IMR-90 (cell line): ENCODE data around the gene TNN. TPM values are rescaled to one million over a fixed set of nuclear protein-coding genes. Genes with fewer than 3 reads are reported as not detected.

Experiments used
- ATAC-seq: fragments of 200-7000 bp; cut with Tn5 transposase; 2 replicates; pipeline ENCODE4 v1.9.1; 2020; ENCODE audit warnings: low read depth, mild to moderate bottlenecking, moderate library complexity
- BruUV-seq: library from RNA; stranded (reverse); fragments of 400-500 nt; replicated peaks from 2 replicates; lab custom pipeline; 2021; lab: Mats Ljungman, UMichigan
- CTCF ChIA-PET: fragments of 300-600 bp; formaldehyde crosslinking; extraction: SDS; loops from one replicate; lab custom pipeline; 2021; ENCODE audit warnings: antibody characterized with exemption; lab: Yijun Ruan, JAX
- POLR2A ChIA-PET: fragments of 300-600 bp; sonication (Branson Sonifier 250); formaldehyde crosslinking; loops from one replicate; lab custom pipeline; 2022; ENCODE audit warnings: antibody characterized with exemption; ENCODE audit not compliant: unreplicated experiment; lab: Charles Lee
- DNase-seq: peaks from one replicate; pipeline ENCODE4 v3.0.0; 2013
- H2AFZ ChIP-seq: replicated peaks from 2 replicates; pipeline ENCODE3; 2013; ENCODE audit warnings: low read length, mild to moderate bottlenecking; ENCODE audit not compliant: poor library complexity
- H2AK5ac ChIP-seq: 2 replicates; pipeline ENCODE4 v1.6.1; 2013; ENCODE audit warnings: low read depth, low read length, inconsistent platforms
- H2AK9ac ChIP-seq: replicated peaks from 2 replicates; pipeline ENCODE3; 2013; ENCODE audit warnings: mild to moderate bottlenecking, low read depth, low read length, moderate library complexity; ENCODE audit not compliant: poor library complexity
- H2BK120ac ChIP-seq: 2 replicates; pipeline ENCODE4 v1.6.1; 2013; ENCODE audit warnings: low read depth, low read length, inconsistent platforms
- H2BK15ac ChIP-seq: 3 replicates; pipeline ENCODE4 v1.6.1; 2013; ENCODE audit warnings: low read depth, low read length, inconsistent platforms
- H2BK20ac ChIP-seq: 2 replicates; pipeline ENCODE4 v1.6.1; 2013; ENCODE audit warnings: low read depth, mild to moderate bottlenecking, inconsistent platforms, low read length, moderate library complexity
- H2BK5ac ChIP-seq: 2 replicates; pipeline ENCODE4 v1.6.1; 2013; ENCODE audit warnings: mild to moderate bottlenecking, low read depth, low read length, inconsistent platforms; ENCODE audit not compliant: poor library complexity, severe bottlenecking
- H3K14ac ChIP-seq: replicated peaks from 2 replicates; pipeline ENCODE4 v1.6.1; 2013; ENCODE audit warnings: low read depth, low read length, inconsistent platforms
- H3K18ac ChIP-seq: 2 replicates; pipeline ENCODE4 v1.6.1; 2013; ENCODE audit warnings: low read depth, low read length, control low read depth
- H3K23ac ChIP-seq: 2 replicates; pipeline ENCODE4 v1.6.1; 2013; ENCODE audit warnings: low read depth, low read length, inconsistent platforms
- H3K27ac ChIP-seq: 2 replicates; pipeline ENCODE4 v1.5.1; 2013; ENCODE audit warnings: mild to moderate bottlenecking, control low read depth, low read length; ENCODE audit not compliant: insufficient read depth
- H3K27me3 ChIP-seq: 2 replicates; pipeline ENCODE4 v1.6.1; 2013; ENCODE audit warnings: low read length; ENCODE audit not compliant: control insufficient read depth, insufficient read depth
- H3K36me3 ChIP-seq: 2 replicates; pipeline ENCODE4 v1.6.1; 2013; ENCODE audit warnings: low read length, mixed read lengths; ENCODE audit not compliant: control insufficient read depth, insufficient read depth
- H3K4ac ChIP-seq: 2 replicates; pipeline ENCODE4 v1.6.1; 2013; ENCODE audit warnings: low read depth, low read length, inconsistent platforms
- H3K4me1 ChIP-seq: 2 replicates; pipeline ENCODE4 v1.6.1; 2013; ENCODE audit warnings: low read length, mixed read lengths; ENCODE audit not compliant: control insufficient read depth, insufficient read depth
- H3K4me2 ChIP-seq: 2 replicates; pipeline ENCODE4 v1.6.1; 2013; ENCODE audit warnings: low read depth, mild to moderate bottlenecking, control low read depth, low read length, moderate library complexity
- H3K4me3 ChIP-seq: 2 replicates; pipeline ENCODE4 v1.5.1; 2013; ENCODE audit warnings: low read depth, mild to moderate bottlenecking, control low read depth, low read length, moderate library complexity; ENCODE audit not compliant: insufficient read depth
- H3K56ac ChIP-seq: 2 replicates; pipeline ENCODE4 v1.6.1; 2013; ENCODE audit warnings: low read length, inconsistent platforms; ENCODE audit not compliant: insufficient read depth; ENCODE audit errors: extremely low read depth
- H3K79me1 ChIP-seq, 2 experiments: 2 replicates each; pipeline ENCODE4 v1.6.1; 2013; ENCODE audit warnings: low read length in 2 of 2, inconsistent platforms in 1 of 2, low read depth in 1 of 2
- H3K9ac ChIP-seq: 2 replicates; pipeline ENCODE4 v1.6.1; 2013; ENCODE audit warnings: low read depth, low read length, control low read depth
- H3K9me1 ChIP-seq: 2 replicates; pipeline ENCODE4 v1.6.1; 2013; ENCODE audit warnings: low read length, inconsistent platforms; ENCODE audit not compliant: insufficient read depth
- H3K9me3 ChIP-seq: 2 replicates; pipeline ENCODE4 v1.6.1; 2013; ENCODE audit warnings: low read length; ENCODE audit not compliant: control insufficient read depth, insufficient read depth
- H4K20me1 ChIP-seq: 2 replicates; pipeline ENCODE4 v1.6.1; 2013; ENCODE audit warnings: low read length, inconsistent platforms; ENCODE audit not compliant: insufficient read depth
- H4K5ac ChIP-seq: 2 replicates; pipeline ENCODE4 v1.6.1; 2013; ENCODE audit warnings: mild to moderate bottlenecking, low read depth, low read length, control low read depth
- H4K8ac ChIP-seq, 2 experiments: 2 replicates each; pipeline ENCODE4 v1.6.1; 2013; ENCODE audit warnings: low read depth in 2 of 2, low read length in 2 of 2, control low read depth in 1 of 2, inconsistent platforms in 1 of 2
- H4K91ac ChIP-seq: 2 replicates; pipeline ENCODE4 v1.6.1; 2013; ENCODE audit warnings: low read depth, low read length, inconsistent platforms; ENCODE audit not compliant: insufficient read depth
- BHLHE40 ChIP-seq: fragments of 150-350 bp; IDR thresholded peaks from 2 replicates; pipeline ENCODE4 v1.6.1; 2016; ENCODE audit warnings: mild to moderate bottlenecking, low read depth, low read length
- CEBPB ChIP-seq: IDR thresholded peaks from 2 replicates; pipeline ENCODE4 v1.6.1; 2012; ENCODE audit warnings: low read depth, low read length, improper control_type of control experiment
- CHD1 ChIP-seq: IDR thresholded peaks from 2 replicates; pipeline ENCODE4 v1.6.1; 2012; ENCODE audit warnings: low read depth, low read length, improper control_type of control experiment
- FOS ChIP-seq: fragments of 150-350 bp; IDR thresholded peaks from 2 replicates; pipeline ENCODE4 v1.6.1; 2016; ENCODE audit warnings: low read depth, low read length
- MAFK ChIP-seq: IDR thresholded peaks from 2 replicates; pipeline ENCODE4 v1.6.1; 2012; ENCODE audit warnings: low read depth, low read length, improper control_type of control experiment
- MAZ ChIP-seq: IDR thresholded peaks from 2 replicates; pipeline ENCODE4 v1.6.1; 2012; ENCODE audit warnings: low read depth, mild to moderate bottlenecking, low read length, improper control_type of control experiment, moderate library complexity, borderline replicate concordance
- MXI1 ChIP-seq: IDR thresholded peaks from 2 replicates; pipeline ENCODE4 v1.6.1; 2012; ENCODE audit warnings: low read depth, mild to moderate bottlenecking, low read length, moderate library complexity, borderline replicate concordance
- NFE2L2 ChIP-seq: fragments of 150-350 bp; IDR thresholded peaks from 2 replicates; pipeline ENCODE4 v1.6.1; 2016; ENCODE audit warnings: low read depth, mild to moderate bottlenecking, low read length
- POLR2A ChIP-seq: IDR thresholded peaks from 2 replicates; pipeline ENCODE4 v1.6.1; 2012; ENCODE audit warnings: mild to moderate bottlenecking, low read depth, low read length
- RAD21 ChIP-seq: IDR thresholded peaks from 2 replicates; pipeline ENCODE4 v1.6.1; 2012; ENCODE audit warnings: low read length, improper control_type of control experiment
- RCOR1 ChIP-seq: IDR thresholded peaks from 2 replicates; pipeline ENCODE4 v1.6.1; 2012; ENCODE audit warnings: mild to moderate bottlenecking, low read length, improper control_type of control experiment; ENCODE audit not compliant: insufficient replicate concordance
- RFX5 ChIP-seq: IDR thresholded peaks from 2 replicates; pipeline ENCODE4 v1.8.0; 2012; ENCODE audit warnings: low read depth, mild to moderate bottlenecking, low read length, moderate library complexity
- SMC3 ChIP-seq: fragments of 150-350 bp; IDR thresholded peaks from 2 replicates; pipeline ENCODE4 v1.6.1; 2016; ENCODE audit warnings: low read depth, mild to moderate bottlenecking, antibody characterized with exemption, low read length, moderate library complexity
- USF2 ChIP-seq: fragments of 150-350 bp; IDR thresholded peaks from 2 replicates; pipeline ENCODE4 v1.6.1; 2017; ENCODE audit warnings: mild to moderate bottlenecking, antibody characterized with exemption, low read length, low read depth
- WGBS, 2 experiments: methylation state at CpG; one replicate each; pipeline versions ENCODE4 v1.1.5 to v1.1.7; 2013; ENCODE audit warnings: missing lambda C conversion rate in 2 of 2; ENCODE audit not compliant: insufficient read length in 1 of 2; ENCODE audit errors: extremely low coverage in 2 of 2; 5-methylcytosine and 5-hydroxymethylcytosine counted together
- dilution Hi-C: fragments of 300-500 bp; cut with HindIII; formaldehyde crosslinking; loops from one replicate; pipeline ENCODE4 v1.14.3; 2018; ENCODE audit warnings: low sequenced_read_pairs; ENCODE audit not compliant: unreplicated experiment
- in situ Hi-C: fragments of 300-500 bp; cut with MboI; formaldehyde crosslinking; loops from 3 replicates; pipeline ENCODE4 v1.14.3; 2019; ENCODE audit warnings: low sequenced_read_pairs, inconsistent platforms, mixed read lengths
- intact Hi-C: fragments of 100-400 bp; cut with micrococcal nuclease; formaldehyde crosslinking; loops from 2 replicates; pipeline ENCODE4 v1.10.0; 2022
- polyA plus RNA-seq, 3 experiments: library from polyadenylated mRNA; depleted of rRNA; stranded (reverse); fragments of >200 nt; gene quantifications; 2 replicates each; pipeline ENCODE4 v1.2.3, GENCODE V29; 2012; ENCODE audit warnings: low replicate concordance in 1 of 3
- total RNA-seq: library from RNA; depleted of rRNA; stranded (reverse); fragments of >200 nt; gene quantifications from 2 replicates; pipeline ENCODE4 v1.2.3, GENCODE V29; 2012
- TF ChIP-seq, protein P1 (sequence below): conservative IDR thresholded peaks from 2 replicates; pipeline ENCODE4 v1.5.1; 2012; ENCODE audit warnings: mild to moderate bottlenecking, low read depth, low read length, improper control_type of control experiment
- TF ChIP-seq, protein P2 (sequence below): fragments of 150-350 bp; IDR thresholded peaks from 2 replicates; pipeline ENCODE4 v1.6.1; 2016; ENCODE audit warnings: low read depth, mild to moderate bottlenecking, low read length, moderate library complexity, borderline replicate concordance

TNN gene
- total and polyA plus RNA-seq, 2 of the 4 experiments (the other 2 are of a cell fraction), result not detected

DNA sequence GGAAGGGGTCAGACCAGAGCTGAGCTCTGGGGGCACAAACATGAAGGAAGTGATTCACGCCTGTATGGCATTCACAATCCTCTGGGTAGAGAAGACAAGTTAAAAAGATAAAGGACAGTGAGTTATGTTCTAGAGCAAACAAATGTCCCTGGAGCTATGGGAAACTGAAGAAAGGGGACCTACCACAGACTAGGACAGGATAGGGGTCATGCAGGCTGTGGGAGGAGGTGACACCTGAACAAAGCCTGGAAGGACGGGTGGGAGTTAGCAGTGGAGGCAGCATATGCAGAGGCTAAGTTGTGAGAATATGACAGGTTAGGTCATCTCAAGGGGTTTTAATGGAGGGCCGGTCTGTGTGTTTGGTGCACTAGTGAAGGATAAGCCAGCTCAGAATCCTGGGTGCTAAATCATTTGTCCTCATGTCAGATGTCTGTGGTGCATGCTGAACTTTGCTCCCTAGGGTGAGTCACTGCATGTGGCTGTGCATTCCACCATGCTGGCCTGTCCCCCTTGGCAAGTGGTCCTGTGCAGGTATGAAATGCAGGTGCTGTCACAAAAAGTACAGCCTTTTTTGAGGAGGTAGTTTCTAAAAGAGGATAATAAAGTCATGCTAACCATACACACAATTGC, 28.5 kb downstream of the TNN start:
- Histone ChIP-seq H3K79me1 (no peaks in the 10 kb centered on the region), H3K36me3 (no peaks in the 10 kb centered on the region), H3K18ac (no peak overlapping the region), H2AFZ (no peak overlapping the region), H3K14ac (no peak overlapping the region), H2AK9ac (peak overlapping the region; percentile 16), H3K4ac (no peak overlapping the region), H3K9ac (no peak overlapping the region), H4K91ac (no peak overlapping the region), H2BK15ac (no peak overlapping the region), H3K27me3 (no peaks in the 10 kb centered on the region), H3K27ac (no peak overlapping the region), H4K20me1 (no peaks in the 10 kb centered on the region), H3K9me1 (no peaks in the 10 kb centered on the region), H3K23ac (no peak overlapping the region), H3K4me3 (no peak overlapping the region), H3K4me1 (no peaks in the 10 kb centered on the region), H2BK5ac (no peak overlapping the region), H3K56ac (no peak overlapping the region), H4K8ac (no peak overlapping the region), H3K9me3 (no peaks in the 10 kb centered on the region), H2BK120ac (no peak overlapping the region), H2AK5ac (no peak overlapping the region), H2BK20ac (no peak overlapping the region), H3K4me2 (no peak overlapping the region), H4K5ac (no peak overlapping the region)
- DNase-seq (no peak), ATAC-seq (no peak)
- 63% methylated on average over 2 of the region's 3 CpGs; no CpG with 5 or more reads in 1 of the 2 experiments for WGBS, 2 experiments
- CTCF ChIA-PET, result no interaction called here
- TF ChIP-seq CEBPB, result no peak
- no peak for TF ChIP-seq RCOR1
- no peak for TF ChIP-seq MAFK
- TF ChIP-seq, protein P1, sequence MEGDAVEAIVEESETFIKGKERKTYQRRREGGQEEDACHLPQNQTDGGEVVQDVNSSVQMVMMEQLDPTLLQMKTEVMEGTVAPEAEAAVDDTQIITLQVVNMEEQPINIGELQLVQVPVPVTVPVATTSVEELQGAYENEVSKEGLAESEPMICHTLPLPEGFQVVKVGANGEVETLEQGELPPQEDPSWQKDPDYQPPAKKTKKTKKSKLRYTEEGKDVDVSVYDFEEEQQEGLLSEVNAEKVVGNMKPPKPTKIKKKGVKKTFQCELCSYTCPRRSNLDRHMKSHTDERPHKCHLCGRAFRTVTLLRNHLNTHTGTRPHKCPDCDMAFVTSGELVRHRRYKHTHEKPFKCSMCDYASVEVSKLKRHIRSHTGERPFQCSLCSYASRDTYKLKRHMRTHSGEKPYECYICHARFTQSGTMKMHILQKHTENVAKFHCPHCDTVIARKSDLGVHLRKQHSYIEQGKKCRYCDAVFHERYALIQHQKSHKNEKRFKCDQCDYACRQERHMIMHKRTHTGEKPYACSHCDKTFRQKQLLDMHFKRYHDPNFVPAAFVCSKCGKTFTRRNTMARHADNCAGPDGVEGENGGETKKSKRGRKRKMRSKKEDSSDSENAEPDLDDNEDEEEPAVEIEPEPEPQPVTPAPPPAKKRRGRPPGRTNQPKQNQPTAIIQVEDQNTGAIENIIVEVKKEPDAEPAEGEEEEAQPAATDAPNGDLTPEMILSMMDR, result no peak
- TF ChIP-seq FOS, result no peak
- TF ChIP-seq BHLHE40, result no peak
- TF ChIP-seq, protein P2, sequence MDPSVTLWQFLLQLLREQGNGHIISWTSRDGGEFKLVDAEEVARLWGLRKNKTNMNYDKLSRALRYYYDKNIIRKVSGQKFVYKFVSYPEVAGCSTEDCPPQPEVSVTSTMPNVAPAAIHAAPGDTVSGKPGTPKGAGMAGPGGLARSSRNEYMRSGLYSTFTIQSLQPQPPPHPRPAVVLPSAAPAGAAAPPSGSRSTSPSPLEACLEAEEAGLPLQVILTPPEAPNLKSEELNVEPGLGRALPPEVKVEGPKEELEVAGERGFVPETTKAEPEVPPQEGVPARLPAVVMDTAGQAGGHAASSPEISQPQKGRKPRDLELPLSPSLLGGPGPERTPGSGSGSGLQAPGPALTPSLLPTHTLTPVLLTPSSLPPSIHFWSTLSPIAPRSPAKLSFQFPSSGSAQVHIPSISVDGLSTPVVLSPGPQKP, result no peak
- no peak for TF ChIP-seq RAD21
- no peak for TF ChIP-seq MXI1
- no peak for TF ChIP-seq USF2
- no peak for TF ChIP-seq SMC3
- TF ChIP-seq MAZ, result no peak
- TF ChIP-seq NFE2L2, result no peak
- no peak for TF ChIP-seq CHD1
- TF ChIP-seq RFX5, result no peak
- TF ChIP-seq POLR2A, result no peak
- dilution Hi-C loops, result no loop called here
- POLR2A ChIA-PET, result no interaction called here
- BruUV-seq, result no TSS peak
- in situ Hi-C loops, result no loop called here
- intact Hi-C loops, result no loop called here
